Stimulated activated CD8-positive, alpha-beta memory T cell treated with anti-CD3 and anti-CD28 coated beads, Interleukin-4, amount 100 ng/mL, for 4 hours (primary cell): ENCODE measurements around the gene ZNF710.
A peak's percentile ranks its signal among the peaks of the same experiment; 100 is the strongest.

ENCODE experiments used
- DNase-seq, 2 donors: peaks; one replicate each; pipeline ENCODE4 v3.0.0-alpha.2; 2020; ENCODE audit warnings: low read depth in 2 of 2, low spot score in 1 of 2

Gene ZNF710

GRCh38 chr15:90037961-90038631, 37.0 kb downstream of the ZNF710 start:
- DNase-seq, result peak in 1 of 2 donors; percentile 21

DNA sequence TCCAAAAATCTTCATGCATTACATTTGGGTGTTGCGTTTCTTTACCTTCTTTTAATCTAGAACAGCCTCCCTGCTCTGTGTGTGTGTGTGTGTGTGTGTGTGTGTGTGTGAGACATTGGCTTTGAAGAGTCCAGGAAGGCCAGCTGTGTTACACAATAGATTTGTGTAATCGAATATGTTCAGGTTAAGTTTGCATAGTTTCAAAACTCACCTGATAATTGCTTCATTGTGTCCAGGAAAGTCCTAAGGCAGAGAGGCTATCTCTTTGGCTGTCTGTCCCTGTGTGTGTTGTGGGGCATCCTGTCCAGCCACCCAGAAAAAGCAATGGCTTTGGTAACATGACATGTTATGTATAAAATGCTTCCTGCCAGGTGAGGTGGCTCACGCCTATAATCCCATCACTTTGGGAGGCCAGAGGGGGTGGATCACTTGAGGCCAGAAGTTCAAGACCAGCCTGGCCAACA, 37.5 kb downstream of the ZNF710 start:
- no peak for DNase-seq

- DNase-seq, result no peak
These were observed 38.9 kb downstream of the ZNF710 start for GRCh38 chr15:90039996-90040395.

DNA sequence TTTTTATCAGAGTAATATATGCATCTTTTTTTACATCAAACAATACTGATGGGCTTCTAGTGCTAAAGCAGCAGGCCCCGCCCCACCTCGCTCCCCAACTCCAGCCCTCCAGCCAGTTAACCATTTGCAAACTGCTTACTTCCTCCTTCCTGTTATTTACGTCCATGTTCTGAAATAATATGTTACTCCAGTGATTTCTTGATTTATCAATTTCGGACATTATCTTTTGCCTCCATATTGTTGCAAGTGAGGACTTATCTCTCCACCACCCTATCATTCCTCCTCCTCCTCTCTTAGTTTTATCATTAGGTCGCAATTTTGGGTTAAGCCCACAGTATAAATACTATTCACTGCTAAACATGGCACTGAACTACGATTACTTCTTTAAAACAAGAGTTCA, 39.5 kb downstream of the ZNF710 start:
- no peak for DNase-seq

DNA sequence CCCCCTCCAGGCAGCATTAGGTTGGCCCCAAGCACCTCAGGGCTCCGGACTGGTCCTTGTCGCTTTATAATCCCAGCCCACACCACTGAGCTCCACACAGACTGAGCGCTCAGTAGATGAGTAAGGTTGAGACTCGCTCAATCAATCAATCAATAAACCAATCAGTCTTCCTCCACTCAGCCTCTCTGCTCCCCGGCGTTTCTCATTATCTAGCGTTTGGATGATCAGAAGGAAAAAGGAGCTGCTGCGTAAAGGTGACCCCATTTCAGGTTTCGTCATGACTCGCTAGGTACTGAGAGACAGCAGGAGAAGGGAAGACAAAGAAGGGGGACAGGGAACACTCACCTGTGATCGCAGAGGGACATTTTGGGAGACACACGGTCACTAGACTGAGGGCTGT, 41.2 kb downstream of the ZNF710 start:
- DNase-seq, result no peak

GRCh38 chr15:90042766-90043529, 41.8 kb downstream of the ZNF710 start:
- DNase-seq, result no peak

DNA sequence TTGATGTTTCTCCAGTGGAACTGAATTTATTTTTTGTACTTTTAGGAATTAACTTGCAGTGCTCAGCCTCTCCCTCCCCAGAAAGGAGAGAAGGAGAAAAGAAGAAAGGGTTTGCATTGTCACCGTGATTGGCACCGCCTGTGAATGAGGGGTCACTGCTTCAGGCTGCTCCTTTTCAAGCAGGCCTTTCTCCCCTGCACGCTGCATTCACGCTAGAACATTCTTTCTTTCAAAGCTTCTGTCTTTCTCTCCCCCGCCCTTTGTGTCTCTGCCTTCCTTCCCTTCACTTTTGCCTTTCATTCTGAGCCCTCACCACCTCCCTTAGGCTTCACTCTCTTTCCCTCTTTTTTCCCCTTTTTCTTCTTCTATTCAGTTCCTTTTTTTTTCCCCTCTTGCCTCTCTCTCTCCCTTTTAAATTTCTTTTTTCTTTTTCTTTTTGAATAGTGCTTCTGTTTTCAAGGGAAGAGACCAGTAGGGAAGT, 42.4 kb downstream of the ZNF710 start:
- DNase-seq, result no peak

GRCh38 chr15:90044191-90044590, 43.1 kb downstream of the ZNF710 start:
- DNase-seq, result no peak

- no peak for DNase-seq
These were observed 43.8 kb downstream of the ZNF710 start for GRCh38 chr15:90044916-90045371.

DNA sequence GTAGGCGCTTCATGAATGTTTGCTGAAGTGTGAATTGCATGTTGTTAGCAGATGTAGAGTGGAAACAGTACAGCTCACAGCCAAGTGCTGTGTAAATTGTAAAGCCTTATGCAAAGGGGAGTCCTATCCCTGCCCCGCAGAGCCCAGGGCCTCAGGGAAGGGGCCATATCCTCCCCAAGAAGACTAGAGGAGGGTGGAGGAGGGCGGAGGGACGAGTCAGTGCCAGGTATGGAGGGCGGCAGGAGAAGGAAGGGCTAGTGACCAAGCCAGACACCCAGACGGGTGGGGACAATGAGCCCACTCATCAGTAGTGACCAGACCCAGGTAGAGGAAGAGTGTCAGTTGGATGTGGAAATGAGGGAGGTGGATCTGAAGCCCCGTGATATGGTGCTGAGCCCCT, 45.2 kb downstream of the ZNF710 start:
- DNase-seq, result no peak

GRCh38 chr15:90046911-90047392, 45.8 kb downstream of the ZNF710 start:
- no peak for DNase-seq

DNA sequence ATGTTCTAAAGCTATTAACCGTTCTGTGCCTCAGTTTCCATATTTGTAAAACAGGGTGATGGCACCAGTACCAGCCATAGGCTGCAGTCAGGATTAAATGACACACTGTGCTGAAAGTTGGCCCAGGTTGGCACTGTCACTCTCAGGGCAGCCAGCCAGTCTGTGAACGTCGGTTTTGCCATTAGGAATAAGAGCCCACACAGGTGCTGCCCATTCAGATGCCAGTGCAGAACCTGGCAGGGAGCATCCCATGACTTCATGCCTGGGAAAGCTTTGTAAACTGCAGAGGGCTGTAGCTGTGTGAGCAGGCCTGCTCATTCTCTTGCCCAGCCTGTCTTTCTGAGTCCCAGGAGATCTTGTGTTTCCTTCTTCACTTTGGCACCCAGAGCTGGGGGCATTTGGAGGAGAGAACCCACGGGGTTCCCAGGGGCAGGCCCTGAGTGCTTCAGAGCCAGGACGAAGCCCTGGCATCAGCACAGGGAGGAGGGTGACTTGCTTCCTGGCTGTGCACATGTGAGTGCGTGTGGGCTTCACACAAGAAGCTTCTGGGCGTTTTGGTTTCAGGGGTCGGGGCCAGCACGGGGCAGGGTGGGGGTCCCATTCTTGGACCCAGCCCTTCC, 46.9 kb downstream of the ZNF710 start:
- no peak for DNase-seq

DNA sequence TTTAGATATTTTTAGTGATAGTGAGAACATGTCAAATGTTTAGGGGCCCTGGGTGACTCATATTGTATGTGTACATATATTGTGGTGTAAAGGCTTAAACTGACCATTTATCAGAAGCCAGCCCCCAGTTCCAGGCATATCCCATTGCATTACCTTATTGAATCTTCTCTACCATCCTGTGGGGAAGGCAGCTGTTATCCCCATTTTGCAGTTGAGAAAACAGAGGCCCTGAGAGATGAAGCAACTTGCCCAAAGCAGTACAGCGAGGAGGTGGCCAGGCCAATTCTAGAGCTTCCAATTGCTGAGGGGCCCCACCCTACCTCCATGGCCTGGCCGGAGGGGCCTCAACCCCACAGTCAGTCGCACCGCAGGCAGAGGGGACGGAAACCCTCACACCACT, 47.9 kb downstream of the ZNF710 start:
- DNase-seq, result no peak

DNA sequence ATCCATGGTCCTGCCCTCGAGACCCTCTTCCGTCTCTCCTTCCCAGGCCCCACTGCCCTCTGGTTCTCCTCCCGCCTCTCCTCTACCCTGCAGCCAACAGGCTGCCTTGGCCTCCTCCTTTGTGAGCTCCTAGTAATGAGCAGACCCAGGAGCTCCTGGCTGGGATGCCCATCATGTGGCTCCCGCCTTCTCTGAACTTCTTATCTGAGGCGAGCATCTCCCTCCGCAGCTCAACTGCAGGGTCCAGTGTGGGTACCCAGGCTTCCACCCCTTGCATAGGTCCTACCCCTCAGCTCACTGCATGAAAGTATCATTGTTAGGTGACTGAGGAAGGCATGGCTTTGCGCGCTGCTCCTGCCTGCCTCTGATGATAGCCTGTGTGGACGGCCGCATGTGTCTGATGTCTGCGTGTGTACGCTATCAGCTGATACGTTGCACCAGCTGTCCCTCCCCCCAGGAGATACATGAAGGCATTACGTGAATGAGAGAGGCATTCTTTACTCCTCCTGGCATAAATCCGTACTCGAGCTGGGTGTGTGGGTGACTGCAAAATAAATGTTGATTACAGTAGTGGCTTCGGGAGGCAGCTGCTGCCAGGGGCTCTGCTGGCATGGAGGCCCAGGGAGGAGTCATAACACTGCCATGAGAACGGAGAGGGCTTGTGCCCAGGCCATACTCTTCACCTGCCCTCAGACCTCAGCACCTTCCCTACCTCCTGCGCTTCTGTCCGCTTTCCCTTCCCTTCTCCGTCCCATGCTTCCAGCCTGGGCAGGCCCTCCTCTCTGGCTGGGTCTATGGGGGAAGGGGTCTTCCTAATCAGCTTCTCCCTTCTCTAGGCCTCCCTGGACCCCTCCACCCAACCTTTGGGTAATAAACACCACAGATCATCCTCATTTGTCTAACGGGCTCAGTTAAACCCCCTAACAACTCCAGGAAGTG, 48.8 kb downstream of the ZNF710 start:
- DNase-seq, result no peak

GRCh38 chr15:90051874-90052273, 50.8 kb downstream of the ZNF710 start:
- DNase-seq, result no peak

GRCh38 chr15:90053685-90054466, 52.8 kb downstream of the ZNF710 start:
- DNase-seq, result no peak

- DNase-seq, result no peak
These were observed 53.5 kb downstream of the ZNF710 start for GRCh38 chr15:90054618-90055097.

- no peak for DNase-seq
These were observed 54.1 kb downstream of the ZNF710 start for GRCh38 chr15:90055182-90055581.

GRCh38 chr15:90056529-90056928, 55.4 kb downstream of the ZNF710 start:
- DNase-seq, result no peak

DNA sequence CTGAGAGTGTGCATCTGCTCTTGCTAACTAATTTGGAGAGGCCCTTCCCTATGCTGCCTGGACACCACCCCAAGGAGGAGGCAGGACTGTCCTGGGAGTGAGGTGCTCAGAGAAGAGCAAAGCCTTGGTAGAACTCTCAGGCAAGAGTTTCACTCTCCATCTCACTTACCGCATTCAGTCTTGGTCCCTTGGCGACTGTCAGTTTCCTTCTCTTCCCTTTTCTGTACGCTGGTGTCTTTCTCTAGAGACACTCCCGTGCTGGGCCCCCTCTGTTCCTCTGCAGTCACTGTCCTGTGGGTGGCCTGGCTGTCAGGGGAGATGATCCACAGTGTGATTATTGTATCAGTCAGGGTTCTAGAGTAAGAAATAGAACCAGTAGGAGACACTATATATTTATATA, 57.2 kb downstream of the ZNF710 start:
- DNase-seq, result no peak
